Esophagus squamous epithelium (tissue), 4 donors: Measurements from ENCODE around the gene STARD7.

ENCODE experiments used
- POLR2A ChIP-seq, 4 donors: fragments of 450-650 bp; IDR thresholded peaks; one replicate each; pipeline ENCODE4 v1.6.1; 2017; ENCODE audit warnings: antibody characterized with exemption in 4 of 4, mild to moderate bottlenecking in 4 of 4, moderate library complexity in 3 of 4
- TF ChIP-seq, protein P1 (sequence below), 6 experiments: fragments of 450-650 bp in 4 of 6; fragments of 200-600 bp in 2 of 6; sonication (generic) in 2 of 6; IDR thresholded peaks; one replicate each; pipeline ENCODE4 v1.5.1; 2016 to 2019; ENCODE audit warnings: antibody characterized with exemption in 6 of 6, mild to moderate bottlenecking in 4 of 6, moderate library complexity in 4 of 6

DNA sequence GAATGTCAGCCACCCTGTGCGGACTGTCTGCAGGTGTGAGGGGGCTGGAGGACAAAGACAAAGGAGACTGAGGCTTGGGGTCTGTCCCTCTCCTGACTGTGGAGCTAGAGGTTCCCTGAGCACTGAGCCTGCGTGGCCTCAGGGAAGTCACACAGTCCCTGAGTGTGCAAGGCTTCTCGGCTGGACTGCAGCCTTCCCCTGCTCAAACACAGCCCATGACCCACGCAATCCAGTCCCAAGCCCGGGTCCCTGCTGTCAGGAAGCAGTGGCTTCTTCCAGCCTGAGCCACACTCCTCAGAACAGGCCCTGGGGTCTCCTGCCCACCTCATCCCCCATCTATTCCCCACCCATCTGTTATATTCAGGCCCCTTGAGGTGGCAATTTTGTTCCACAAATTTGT lies 73.0 kb downstream of the STARD7 start:
- TF ChIP-seq, protein P1, sequence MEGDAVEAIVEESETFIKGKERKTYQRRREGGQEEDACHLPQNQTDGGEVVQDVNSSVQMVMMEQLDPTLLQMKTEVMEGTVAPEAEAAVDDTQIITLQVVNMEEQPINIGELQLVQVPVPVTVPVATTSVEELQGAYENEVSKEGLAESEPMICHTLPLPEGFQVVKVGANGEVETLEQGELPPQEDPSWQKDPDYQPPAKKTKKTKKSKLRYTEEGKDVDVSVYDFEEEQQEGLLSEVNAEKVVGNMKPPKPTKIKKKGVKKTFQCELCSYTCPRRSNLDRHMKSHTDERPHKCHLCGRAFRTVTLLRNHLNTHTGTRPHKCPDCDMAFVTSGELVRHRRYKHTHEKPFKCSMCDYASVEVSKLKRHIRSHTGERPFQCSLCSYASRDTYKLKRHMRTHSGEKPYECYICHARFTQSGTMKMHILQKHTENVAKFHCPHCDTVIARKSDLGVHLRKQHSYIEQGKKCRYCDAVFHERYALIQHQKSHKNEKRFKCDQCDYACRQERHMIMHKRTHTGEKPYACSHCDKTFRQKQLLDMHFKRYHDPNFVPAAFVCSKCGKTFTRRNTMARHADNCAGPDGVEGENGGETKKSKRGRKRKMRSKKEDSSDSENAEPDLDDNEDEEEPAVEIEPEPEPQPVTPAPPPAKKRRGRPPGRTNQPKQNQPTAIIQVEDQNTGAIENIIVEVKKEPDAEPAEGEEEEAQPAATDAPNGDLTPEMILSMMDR (IDR thresholded peaks at IDR 0.05): no peak
- no peak for TF ChIP-seq POLR2A (IDR thresholded peaks at IDR 0.05)
